ENCODE data around the gene PDE6D. TPM values are rescaled to one million over a fixed set of nuclear protein-coding genes. Genes with fewer than 3 reads are reported as not detected.

Gene PDE6D
- total and polyA plus RNA-seq, 2 donors (not counting 1 experiment from before 2014, with no cell fraction given) = 31.9 to 36.5 TPM

DNA sequence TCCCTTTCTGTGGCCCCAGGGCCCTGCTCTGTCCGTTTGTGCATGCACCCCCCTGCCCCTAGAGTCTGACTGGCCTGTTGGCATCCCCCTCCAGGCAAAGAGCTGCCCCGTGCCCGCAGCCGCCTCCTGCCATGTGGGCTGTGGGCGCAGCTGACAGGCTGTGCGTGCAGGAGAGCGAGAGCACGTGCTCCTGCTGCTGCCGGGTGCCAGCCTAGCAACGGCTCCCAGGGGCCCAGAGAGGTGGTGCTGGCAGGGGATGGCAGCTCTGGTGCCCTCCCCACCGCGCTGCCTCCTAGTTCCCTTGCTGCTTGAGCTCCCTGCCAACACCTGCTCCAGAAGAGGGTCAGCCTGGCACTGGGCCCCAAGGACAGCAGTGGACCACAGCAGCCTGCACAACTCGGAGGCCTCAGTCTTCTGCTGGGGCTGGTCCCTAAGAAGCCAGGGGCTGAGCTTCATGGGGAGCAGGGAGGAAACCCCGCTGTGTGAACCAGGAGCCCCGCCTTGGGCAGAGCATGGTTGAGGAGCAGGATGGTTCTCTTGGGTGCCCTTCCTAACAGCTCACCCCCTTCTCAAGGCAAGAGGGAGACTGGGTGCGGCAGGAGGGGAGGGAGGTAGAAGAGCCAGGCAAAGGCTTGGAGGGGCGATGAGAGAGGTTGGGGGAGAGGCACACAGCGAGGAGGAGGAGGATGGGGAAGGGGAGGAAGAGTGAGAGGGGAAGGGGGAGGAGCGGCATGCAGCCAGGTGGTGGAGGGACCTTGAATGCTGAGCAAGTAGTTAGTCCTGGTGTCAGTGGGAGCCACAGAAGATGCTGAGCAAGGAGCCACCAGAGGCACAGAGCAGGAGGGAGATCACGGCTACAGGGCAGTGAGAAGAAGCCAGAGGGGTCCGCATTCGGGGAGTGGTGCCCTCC, 96.5 kb downstream of the PDE6D start:
- H3K27ac ChIP-seq (ENCODE audit: low read length in 2 of 2) = peak overlapping the region in 1 of 2 donors; percentile 12
- 43% methylated on average over 20 of the region's 22 CpGs for WGBS (ENCODE audit: insufficient coverage)
- peak; percentile 44 for ATAC-seq (ENCODE audit: low read depth)
- Mint-ChIP-seq H3K4me3 (peak overlapping the region; percentile 29), H3K9me3 (ENCODE audit: insufficient read depth) (no peaks in the 10 kb centered on the region), H3K4me1 (peaks cover 48% of the 10 kb centered on the region), H3K27me3 (no peaks in the 10 kb centered on the region), H3K27ac (peak overlapping the region; percentile 59)
- H3K4me1 ChIP-seq (ENCODE audit: control insufficient read depth in 2 of 2, insufficient read depth in 2 of 2, low read length in 2 of 2) = peaks cover 24 to 53% of the 10 kb centered on the region in 2 donors
- H3K79me2 ChIP-seq (ENCODE audit: control insufficient read depth, insufficient read depth, low read length) = peaks cover 3% of the 10 kb centered on the region
- TF ChIP-seq, protein P1, sequence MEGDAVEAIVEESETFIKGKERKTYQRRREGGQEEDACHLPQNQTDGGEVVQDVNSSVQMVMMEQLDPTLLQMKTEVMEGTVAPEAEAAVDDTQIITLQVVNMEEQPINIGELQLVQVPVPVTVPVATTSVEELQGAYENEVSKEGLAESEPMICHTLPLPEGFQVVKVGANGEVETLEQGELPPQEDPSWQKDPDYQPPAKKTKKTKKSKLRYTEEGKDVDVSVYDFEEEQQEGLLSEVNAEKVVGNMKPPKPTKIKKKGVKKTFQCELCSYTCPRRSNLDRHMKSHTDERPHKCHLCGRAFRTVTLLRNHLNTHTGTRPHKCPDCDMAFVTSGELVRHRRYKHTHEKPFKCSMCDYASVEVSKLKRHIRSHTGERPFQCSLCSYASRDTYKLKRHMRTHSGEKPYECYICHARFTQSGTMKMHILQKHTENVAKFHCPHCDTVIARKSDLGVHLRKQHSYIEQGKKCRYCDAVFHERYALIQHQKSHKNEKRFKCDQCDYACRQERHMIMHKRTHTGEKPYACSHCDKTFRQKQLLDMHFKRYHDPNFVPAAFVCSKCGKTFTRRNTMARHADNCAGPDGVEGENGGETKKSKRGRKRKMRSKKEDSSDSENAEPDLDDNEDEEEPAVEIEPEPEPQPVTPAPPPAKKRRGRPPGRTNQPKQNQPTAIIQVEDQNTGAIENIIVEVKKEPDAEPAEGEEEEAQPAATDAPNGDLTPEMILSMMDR (IDR thresholded peaks at IDR 0.05) = no peak
- no peak for TF ChIP-seq EZH2 (IDR thresholded peaks at IDR 0.05; ENCODE audit: borderline replicate concordance, insufficient read depth, low read depth, low read length, poor library complexity, severe bottlenecking)
- ChIA-PET POLR2A (interaction anchor here (0.6 to 6.1 kb wide), 12 partner anchors 9 to 80 kb away, joined by 3 to 75 read pairs (median 10); partner anchors contain the start of gene PTMA), CTCF (interaction anchor here (1.0 to 21.6 kb wide), 10 partner anchors 10 to 100 kb away, joined by 3 to 785 read pairs (median 14); partner anchors contain the start of gene PTMA)
- peaks cover 0 to 3% (median 0%) of the 10 kb centered on the region in 3 donors for H3K9me3 ChIP-seq (ENCODE audit: control extremely low read depth in 1 of 3, control insufficient read depth in 2 of 3, insufficient read depth in 1 of 3, low read length in 2 of 3)
- no peak overlapping the region for H3K9ac ChIP-seq (ENCODE audit: low read length)
- peak overlapping the region; percentile 47 for H2AFZ ChIP-seq (ENCODE audit: insufficient read depth, low read depth, low read length, poor library complexity, severe bottlenecking)
- H3K36me3 ChIP-seq (replicated peaks in 1 of 2; ENCODE audit: control extremely low read depth in 1 of 2, control insufficient read depth in 1 of 2, extremely low read depth in 1 of 2, insufficient read depth in 2 of 2, low read length in 1 of 2) = no peaks in the 10 kb centered on the region
- H3K4me3 ChIP-seq (ENCODE audit: control extremely low read depth in 1 of 5, extremely low read depth in 1 of 5, insufficient read depth in 1 of 5, low read depth in 2 of 5, low read length in 4 of 5) = no peak overlapping the region
- H3K27me3 ChIP-seq (replicated peaks in 1 of 4; ENCODE audit: control extremely low read depth in 1 of 4, control insufficient read depth in 3 of 4, insufficient read depth in 4 of 4, low read length in 3 of 4) = no peaks in the 10 kb centered on the region
- DNase-seq = peak; percentile 67
- peak overlapping the region; percentile 24 for H3K4me2 ChIP-seq (replicated peaks; ENCODE audit: low read depth, low read length, poor library complexity, severe bottlenecking)
- no peaks in the 10 kb centered on the region for H4K20me1 ChIP-seq (ENCODE audit: control insufficient read depth, insufficient read depth, low read length, poor library complexity, severe bottlenecking)
- intact Hi-C loops (cut with micrococcal nuclease) = no loop called here
